ENCODE measurements around the gene ABCC11. TPM values are rescaled to one million over a fixed set of nuclear protein-coding genes. Genes with fewer than 3 reads are reported as not detected.

ABCC11 gene
- total and polyA plus RNA-seq, 2 of the 4 experiments (the other 2 are of a cell fraction): 0.09 to 0.18 TPM

DNA sequence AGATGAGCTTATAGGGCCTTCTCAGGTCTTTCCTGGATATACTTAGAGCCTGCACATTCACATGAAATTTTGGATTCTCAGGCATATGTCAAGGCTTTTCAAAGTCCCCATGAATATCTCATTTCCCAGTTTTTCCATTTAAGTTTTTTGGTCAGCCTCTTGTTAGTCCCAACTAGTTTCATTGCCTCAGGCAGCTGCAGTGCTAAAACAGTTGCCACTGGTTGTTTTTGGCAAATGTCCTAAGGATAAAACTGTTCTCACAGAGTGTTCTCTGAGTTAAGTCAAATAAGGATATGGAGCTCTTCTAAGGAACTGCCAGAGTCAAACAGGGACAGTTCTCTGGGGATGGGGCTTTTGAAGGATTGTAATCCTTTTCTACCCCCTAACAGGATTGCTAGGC lies 39.9 kb upstream of the ABCC11 start:
- no peak overlapping the region for H3K27ac ChIP-seq (ENCODE audit: insufficient read depth, low read length)
- peaks cover 35 to 37% of the 10 kb centered on the region in 2 experiments for H3K79me1 ChIP-seq (ENCODE audit: low read depth in 1 of 2, low read length in 2 of 2)

More for the DNA sequence above, 39.9 kb upstream of the ABCC11 start:
- DNase-seq (no peak), ATAC-seq (ENCODE audit: low read depth) (no peak)
- no peak overlapping the region for H3K4me3 ChIP-seq (ENCODE audit: insufficient read depth, low read depth, low read length)
- no peak overlapping the region for H2AFZ ChIP-seq (replicated peaks; ENCODE audit: low read length, poor library complexity)
- no peak overlapping the region for H2BK15ac ChIP-seq (ENCODE audit: low read depth, low read length)
- H4K20me1 ChIP-seq (ENCODE audit: insufficient read depth, low read length): no peaks in the 10 kb centered on the region
- dilution Hi-C loops (cut with HindIII; ENCODE audit: low sequenced_read_pairs, unreplicated experiment) (no loop called here), intact Hi-C loops (cut with micrococcal nuclease) (no loop called here), in situ Hi-C loops (cut with MboI; ENCODE audit: low sequenced_read_pairs) (no loop called here)
- H3K4me2 ChIP-seq (ENCODE audit: low read depth, low read length): no peak overlapping the region
- peaks cover 1% of the 10 kb centered on the region; the same call in 1 of the 2 replicates for H3K4me1 ChIP-seq (ENCODE audit: control insufficient read depth, insufficient read depth, low read length)
- H2BK20ac ChIP-seq (ENCODE audit: low read depth, low read length): no peak overlapping the region
- no peak overlapping the region for H2AK9ac ChIP-seq (replicated peaks; ENCODE audit: low read depth, low read length, poor library complexity)
- H3K14ac ChIP-seq (replicated peaks; ENCODE audit: low read depth, low read length): no peak overlapping the region
- peaks cover 25% of the 10 kb centered on the region for H3K36me3 ChIP-seq (ENCODE audit: control insufficient read depth, insufficient read depth, low read length)
- H3K23ac ChIP-seq (ENCODE audit: low read depth, low read length): no peak overlapping the region
- no peak for TF ChIP-seq RAD21 (IDR thresholded peaks at IDR 0.05; ENCODE audit: low read length)
- TF ChIP-seq BHLHE40 (IDR thresholded peaks at IDR 0.05; ENCODE audit: low read depth, low read length): no peak
- TF ChIP-seq MXI1 (IDR thresholded peaks at IDR 0.05; ENCODE audit: borderline replicate concordance, low read depth, low read length): no peak
- TF ChIP-seq SMC3 (IDR thresholded peaks at IDR 0.05; ENCODE audit: low read depth, low read length): no peak
- TF ChIP-seq, protein P1, sequence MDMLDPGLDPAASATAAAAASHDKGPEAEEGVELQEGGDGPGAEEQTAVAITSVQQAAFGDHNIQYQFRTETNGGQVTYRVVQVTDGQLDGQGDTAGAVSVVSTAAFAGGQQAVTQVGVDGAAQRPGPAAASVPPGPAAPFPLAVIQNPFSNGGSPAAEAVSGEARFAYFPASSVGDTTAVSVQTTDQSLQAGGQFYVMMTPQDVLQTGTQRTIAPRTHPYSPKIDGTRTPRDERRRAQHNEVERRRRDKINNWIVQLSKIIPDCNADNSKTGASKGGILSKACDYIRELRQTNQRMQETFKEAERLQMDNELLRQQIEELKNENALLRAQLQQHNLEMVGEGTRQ (IDR thresholded peaks at IDR 0.05; ENCODE audit: low read depth, low read length): no peak
- TF ChIP-seq POLR2A (IDR thresholded peaks at IDR 0.05; ENCODE audit: low read depth, low read length): no peak
- TF ChIP-seq CHD1 (IDR thresholded peaks at IDR 0.05; ENCODE audit: low read depth, low read length): no peak
- TF ChIP-seq CEBPB (IDR thresholded peaks at IDR 0.05; ENCODE audit: low read depth, low read length): no peak
- TF ChIP-seq, protein P2, sequence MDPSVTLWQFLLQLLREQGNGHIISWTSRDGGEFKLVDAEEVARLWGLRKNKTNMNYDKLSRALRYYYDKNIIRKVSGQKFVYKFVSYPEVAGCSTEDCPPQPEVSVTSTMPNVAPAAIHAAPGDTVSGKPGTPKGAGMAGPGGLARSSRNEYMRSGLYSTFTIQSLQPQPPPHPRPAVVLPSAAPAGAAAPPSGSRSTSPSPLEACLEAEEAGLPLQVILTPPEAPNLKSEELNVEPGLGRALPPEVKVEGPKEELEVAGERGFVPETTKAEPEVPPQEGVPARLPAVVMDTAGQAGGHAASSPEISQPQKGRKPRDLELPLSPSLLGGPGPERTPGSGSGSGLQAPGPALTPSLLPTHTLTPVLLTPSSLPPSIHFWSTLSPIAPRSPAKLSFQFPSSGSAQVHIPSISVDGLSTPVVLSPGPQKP (IDR thresholded peaks at IDR 0.05; ENCODE audit: borderline replicate concordance, low read depth, low read length): no peak
- no peak for TF ChIP-seq RCOR1 (IDR thresholded peaks at IDR 0.05; ENCODE audit: insufficient replicate concordance, low read length)
- TF ChIP-seq NFE2L2 (IDR thresholded peaks at IDR 0.05; ENCODE audit: low read depth, low read length): no peak
- TF ChIP-seq RFX5 (IDR thresholded peaks at IDR 0.05; ENCODE audit: low read depth, low read length): no peak
- TF ChIP-seq, protein P3, sequence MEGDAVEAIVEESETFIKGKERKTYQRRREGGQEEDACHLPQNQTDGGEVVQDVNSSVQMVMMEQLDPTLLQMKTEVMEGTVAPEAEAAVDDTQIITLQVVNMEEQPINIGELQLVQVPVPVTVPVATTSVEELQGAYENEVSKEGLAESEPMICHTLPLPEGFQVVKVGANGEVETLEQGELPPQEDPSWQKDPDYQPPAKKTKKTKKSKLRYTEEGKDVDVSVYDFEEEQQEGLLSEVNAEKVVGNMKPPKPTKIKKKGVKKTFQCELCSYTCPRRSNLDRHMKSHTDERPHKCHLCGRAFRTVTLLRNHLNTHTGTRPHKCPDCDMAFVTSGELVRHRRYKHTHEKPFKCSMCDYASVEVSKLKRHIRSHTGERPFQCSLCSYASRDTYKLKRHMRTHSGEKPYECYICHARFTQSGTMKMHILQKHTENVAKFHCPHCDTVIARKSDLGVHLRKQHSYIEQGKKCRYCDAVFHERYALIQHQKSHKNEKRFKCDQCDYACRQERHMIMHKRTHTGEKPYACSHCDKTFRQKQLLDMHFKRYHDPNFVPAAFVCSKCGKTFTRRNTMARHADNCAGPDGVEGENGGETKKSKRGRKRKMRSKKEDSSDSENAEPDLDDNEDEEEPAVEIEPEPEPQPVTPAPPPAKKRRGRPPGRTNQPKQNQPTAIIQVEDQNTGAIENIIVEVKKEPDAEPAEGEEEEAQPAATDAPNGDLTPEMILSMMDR (conservative IDR thresholded peaks at IDR 0.05; ENCODE audit: low read depth, low read length): no peak
- no peak overlapping the region for H4K8ac ChIP-seq (ENCODE audit: low read depth in 2 of 2, low read length in 2 of 2)
- H3K56ac ChIP-seq (ENCODE audit: extremely low read depth, insufficient read depth, low read length): no peak overlapping the region
- no peaks in the 10 kb centered on the region for H3K27me3 ChIP-seq (ENCODE audit: control insufficient read depth, insufficient read depth, low read length)
- BruUV-seq (replicated peaks): no TSS peak
- H3K4ac ChIP-seq (ENCODE audit: low read depth, low read length): no peak overlapping the region
- H3K9me1 ChIP-seq (ENCODE audit: insufficient read depth, low read length): 0 out of 2 replicates have a peak, but pooled peaks cover 3% of the 10 kb centered on the region
- ChIA-PET POLR2A (ENCODE audit: unreplicated experiment) (no interaction called here), CTCF (no interaction called here)
- no peak overlapping the region for H3K9ac ChIP-seq (ENCODE audit: low read depth, low read length)
- no peak overlapping the region for H2BK5ac ChIP-seq (ENCODE audit: low read depth, low read length, poor library complexity, severe bottlenecking)
- H3K9me3 ChIP-seq (ENCODE audit: control insufficient read depth, insufficient read depth, low read length): peaks cover 12% of the 10 kb centered on the region
- H2AK5ac ChIP-seq (ENCODE audit: low read depth, low read length): no peak overlapping the region
- no peak overlapping the region for H2BK120ac ChIP-seq (ENCODE audit: low read depth, low read length)
- no peak overlapping the region for H4K5ac ChIP-seq (ENCODE audit: low read depth, low read length)
- no peak overlapping the region for H3K18ac ChIP-seq (ENCODE audit: low read depth, low read length)
- no peak overlapping the region for H4K91ac ChIP-seq (ENCODE audit: insufficient read depth, low read depth, low read length)

Data from IMR-90 (cell line).